HCT116 (cell line): Measurements from ENCODE around the gene LUM.

Experiments used
- CEBPB ChIP-seq: IDR thresholded peaks from 2 replicates; pipeline ENCODE4 v1.6.1; 2012; ENCODE audit warnings: low read depth
- CTCF ChIP-seq, 3 experiments: fragments of 200-600 bp in 1 of 3; sonication (generic) in 1 of 3; IDR thresholded peaks in 2 of 3; conservative IDR thresholded peaks in 1 of 3; 2 replicates each; pipeline ENCODE4 v1.5.1; 2012 to 2017; ENCODE audit warnings: low read depth in 2 of 3, low read length in 2 of 3, antibody characterized with exemption in 1 of 3, borderline replicate concordance in 1 of 3, control low read depth in 1 of 3, mild to moderate bottlenecking in 1 of 3, mixed read lengths in 1 of 3, mixed run types in 1 of 3, moderate library complexity in 1 of 3; ENCODE audit not compliant: insufficient read depth in 1 of 3
- EZH2 ChIP-seq: fragments of 200-600 bp; sonication (generic); IDR thresholded peaks from 2 replicates; pipeline ENCODE4 v1.6.1; 2017; ENCODE audit warnings: antibody characterized with exemption, mixed run types
- JUND ChIP-seq: IDR thresholded peaks from 2 replicates; pipeline ENCODE4 v1.6.1; 2012
- POLR2A ChIP-seq: IDR thresholded peaks from 2 replicates; pipeline ENCODE4 v1.7.0; 2011; ENCODE audit warnings: borderline replicate concordance; ENCODE audit not compliant: insufficient read depth, insufficient read length; ENCODE audit errors: extremely low read depth
- POLR2AphosphoS5 ChIP-seq: IDR thresholded peaks from 2 replicates; pipeline ENCODE4 v1.6.1; 2011; ENCODE audit warnings: mild to moderate bottlenecking, low read depth, low read length, moderate library complexity
- YY1 ChIP-seq: IDR thresholded peaks from 2 replicates; pipeline ENCODE4 v1.6.1; 2011; ENCODE audit warnings: low read length, low read depth, moderate library complexity, mild to moderate bottlenecking; ENCODE audit not compliant: insufficient replicate concordance; ENCODE audit errors: extremely low read depth
- ZNF274 ChIP-seq: fragments of 200-500 bp; sonication (Bioruptor generic); IDR thresholded peaks from 2 replicates; pipeline ENCODE4 v1.6.1; 2014; ENCODE audit warnings: mild to moderate bottlenecking, low read depth, low read length, inconsistent platforms
- TF ChIP-seq, protein P1 (sequence below): IDR thresholded peaks from 2 replicates; pipeline ENCODE4 v1.6.1; 2012; ENCODE audit warnings: low read depth

DNA sequence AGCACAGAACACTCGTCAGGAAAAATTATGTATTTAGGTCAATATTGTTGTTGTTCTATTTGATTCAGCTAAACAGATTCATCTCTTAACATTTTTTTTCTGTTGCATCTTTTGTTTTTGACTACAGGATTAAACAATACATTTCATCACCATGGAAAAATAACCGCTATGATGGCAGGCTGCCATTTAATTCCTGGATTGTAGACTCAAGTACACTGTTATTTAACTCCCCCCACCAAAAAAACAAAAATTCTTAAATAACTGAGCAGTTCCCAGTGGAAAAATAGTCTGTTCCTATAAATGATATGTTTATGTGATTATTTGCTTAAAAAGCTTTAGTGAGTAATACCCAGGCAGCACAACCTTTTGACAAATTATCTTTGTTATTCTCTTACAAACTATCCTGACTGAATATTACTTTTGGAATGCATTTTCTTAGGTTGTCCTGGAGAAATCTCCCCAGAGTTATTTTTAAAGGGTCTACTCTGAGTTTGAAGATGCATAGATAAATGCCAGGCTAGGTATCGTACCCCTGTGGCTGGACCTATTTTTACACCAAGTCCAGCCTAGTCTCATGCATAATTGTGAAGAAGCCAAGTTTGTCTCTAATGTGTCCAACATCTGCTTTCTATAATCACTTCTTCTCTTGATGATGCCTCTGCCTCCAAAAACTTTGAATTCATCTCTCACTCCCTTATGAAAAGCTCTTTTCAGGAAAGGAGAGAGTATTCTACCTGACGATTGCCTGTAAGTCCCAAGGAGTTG is 57.2 kb downstream of the LUM start:
- TF ChIP-seq CTCF (IDR thresholded peaks at IDR 0.05 in 2 of 3, conservative IDR thresholded peaks at IDR 0.05 in 1 of 3; ENCODE audit: borderline replicate concordance in 1 of 3, insufficient read depth in 1 of 3, low read depth in 2 of 3, low read length in 2 of 3) (no peak), ZNF274 (no peak), JUND (no peak), EZH2 (no peak), CEBPB (no peak), POLR2AphosphoS5 (no peak), POLR2A (no peak), YY1 (no peak)
- TF ChIP-seq, protein P1, sequence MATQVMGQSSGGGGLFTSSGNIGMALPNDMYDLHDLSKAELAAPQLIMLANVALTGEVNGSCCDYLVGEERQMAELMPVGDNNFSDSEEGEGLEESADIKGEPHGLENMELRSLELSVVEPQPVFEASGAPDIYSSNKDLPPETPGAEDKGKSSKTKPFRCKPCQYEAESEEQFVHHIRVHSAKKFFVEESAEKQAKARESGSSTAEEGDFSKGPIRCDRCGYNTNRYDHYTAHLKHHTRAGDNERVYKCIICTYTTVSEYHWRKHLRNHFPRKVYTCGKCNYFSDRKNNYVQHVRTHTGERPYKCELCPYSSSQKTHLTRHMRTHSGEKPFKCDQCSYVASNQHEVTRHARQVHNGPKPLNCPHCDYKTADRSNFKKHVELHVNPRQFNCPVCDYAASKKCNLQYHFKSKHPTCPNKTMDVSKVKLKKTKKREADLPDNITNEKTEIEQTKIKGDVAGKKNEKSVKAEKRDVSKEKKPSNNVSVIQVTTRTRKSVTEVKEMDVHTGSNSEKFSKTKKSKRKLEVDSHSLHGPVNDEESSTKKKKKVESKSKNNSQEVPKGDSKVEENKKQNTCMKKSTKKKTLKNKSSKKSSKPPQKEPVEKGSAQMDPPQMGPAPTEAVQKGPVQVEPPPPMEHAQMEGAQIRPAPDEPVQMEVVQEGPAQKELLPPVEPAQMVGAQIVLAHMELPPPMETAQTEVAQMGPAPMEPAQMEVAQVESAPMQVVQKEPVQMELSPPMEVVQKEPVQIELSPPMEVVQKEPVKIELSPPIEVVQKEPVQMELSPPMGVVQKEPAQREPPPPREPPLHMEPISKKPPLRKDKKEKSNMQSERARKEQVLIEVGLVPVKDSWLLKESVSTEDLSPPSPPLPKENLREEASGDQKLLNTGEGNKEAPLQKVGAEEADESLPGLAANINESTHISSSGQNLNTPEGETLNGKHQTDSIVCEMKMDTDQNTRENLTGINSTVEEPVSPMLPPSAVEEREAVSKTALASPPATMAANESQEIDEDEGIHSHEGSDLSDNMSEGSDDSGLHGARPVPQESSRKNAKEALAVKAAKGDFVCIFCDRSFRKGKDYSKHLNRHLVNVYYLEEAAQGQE = no peak
